Activated naive CD4-positive, alpha-beta T cell treated with anti-CD3 and anti-CD28 coated beads, Interleukin-2, amount 10 ng/mL, durations not matched to agents 7 days and 5 days (primary cell): Measurements from ENCODE around the gene NPY2R.

Experiments used
- CTCF ChIA-PET: fragments of 350-600 bp; sonication (Branson Sonifier 250); formaldehyde crosslinking; loops from one replicate; lab custom pipeline; 2021; ENCODE audit warnings: antibody characterized with exemption; lab: Charles Lee
- DNase-seq: peaks from one replicate; pipeline ENCODE4 v3.0.0-alpha.2; 2020
- H3K27ac Mint-ChIP-seq: one replicate; pipeline ENCODE4 v1.8.0; 2021; ENCODE audit warnings: mild to moderate bottlenecking, moderate library complexity, mixed read lengths
- H3K27me3 Mint-ChIP-seq: one replicate; pipeline ENCODE4 v1.8.0; 2021; ENCODE audit warnings: mild to moderate bottlenecking, mixed read lengths
- H3K36me3 Mint-ChIP-seq: one replicate; pipeline ENCODE4 v1.8.0; 2021; ENCODE audit warnings: mixed read lengths
- H3K4me1 Mint-ChIP-seq: one replicate; pipeline ENCODE4 v1.8.0; 2021; ENCODE audit warnings: mixed read lengths
- H3K4me3 Mint-ChIP-seq: one replicate; pipeline ENCODE4 v1.8.0; 2021; ENCODE audit warnings: mild to moderate bottlenecking, moderate library complexity, mixed read lengths
- H3K9me3 Mint-ChIP-seq: one replicate; pipeline ENCODE4 v1.8.0; 2021; ENCODE audit warnings: mixed read lengths

NPY2R gene

DNA sequence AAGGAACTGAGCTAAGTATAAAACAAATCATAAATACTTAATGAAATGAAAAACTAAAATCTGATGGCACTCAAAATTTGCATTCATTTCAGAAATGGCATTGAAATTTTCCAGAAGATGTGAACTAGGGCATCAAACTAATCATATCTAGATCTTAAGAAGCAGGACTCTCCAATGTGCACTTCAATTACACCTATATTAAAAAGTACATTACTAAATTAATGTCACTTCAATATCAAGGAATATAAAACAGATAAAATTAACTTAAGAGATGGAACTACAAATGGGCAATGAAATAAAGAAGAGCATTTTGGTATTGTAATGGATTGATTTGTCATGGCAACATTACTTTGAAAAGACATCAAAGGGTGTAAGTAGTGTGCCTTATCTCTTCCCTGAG lies 20.3 kb downstream of the NPY2R start:
- no peaks in the 10 kb centered on the region for H3K4me1 Mint-ChIP-seq
- DNase-seq: no peak
- H3K9me3 Mint-ChIP-seq: no peaks in the 10 kb centered on the region
- no peaks in the 10 kb centered on the region for H3K27me3 Mint-ChIP-seq
- no peak overlapping the region for H3K27ac Mint-ChIP-seq
- H3K36me3 Mint-ChIP-seq: no peaks in the 10 kb centered on the region
- no peak overlapping the region for H3K4me3 Mint-ChIP-seq
- CTCF ChIA-PET: no interaction called here

DNA sequence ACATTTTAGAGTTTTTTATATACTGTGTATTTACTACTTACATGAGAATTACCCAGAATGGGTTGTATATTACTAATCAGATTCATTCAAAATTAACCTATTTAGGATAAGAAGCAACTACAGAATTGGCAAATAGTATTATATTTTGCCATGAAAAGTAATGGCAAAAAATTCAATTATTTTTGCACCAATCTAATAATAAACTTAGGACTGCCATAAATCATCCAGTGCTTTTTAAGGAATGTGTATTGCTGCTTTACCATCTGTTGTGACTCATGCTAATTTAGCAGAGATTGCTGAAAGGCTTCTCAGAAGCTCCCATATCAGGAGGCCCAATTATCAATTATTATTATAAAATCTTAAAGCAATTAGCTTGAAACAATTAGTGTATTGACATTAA lies 24.0 kb downstream of the NPY2R start:
- Mint-ChIP-seq H3K27me3 (no peaks in the 10 kb centered on the region), H3K36me3 (no peaks in the 10 kb centered on the region), H3K4me1 (no peaks in the 10 kb centered on the region), H3K9me3 (no peaks in the 10 kb centered on the region), H3K27ac (no peak overlapping the region), H3K4me3 (no peak overlapping the region)
- DNase-seq: no peak
- CTCF ChIA-PET: no interaction called here

DNA sequence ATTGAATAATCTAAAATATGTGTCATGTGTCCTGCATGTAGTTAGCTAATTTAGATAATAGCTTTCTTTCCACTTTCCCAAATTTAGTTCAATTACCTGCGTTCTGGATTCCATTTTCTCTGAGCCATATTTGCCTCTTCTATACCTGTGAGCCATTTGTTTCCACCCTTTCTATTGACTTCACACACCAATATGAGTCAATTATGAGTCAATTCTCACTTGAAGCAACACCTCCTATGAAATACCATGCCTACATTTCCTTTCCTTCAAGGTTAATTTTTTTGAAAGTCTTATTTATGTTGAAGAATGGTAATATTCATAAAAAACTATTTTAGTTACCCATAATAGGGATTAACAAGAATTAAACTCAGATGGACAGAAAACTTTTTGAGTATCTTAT lies 25.8 kb downstream of the NPY2R start:
- H3K27me3 Mint-ChIP-seq: no peaks in the 10 kb centered on the region
- DNase-seq: no peak
- H3K4me3 Mint-ChIP-seq: no peak overlapping the region
- no peaks in the 10 kb centered on the region for H3K4me1 Mint-ChIP-seq
- no peaks in the 10 kb centered on the region for H3K36me3 Mint-ChIP-seq
- no peaks in the 10 kb centered on the region for H3K9me3 Mint-ChIP-seq
- CTCF ChIA-PET: no interaction called here
- no peak overlapping the region for H3K27ac Mint-ChIP-seq

DNA sequence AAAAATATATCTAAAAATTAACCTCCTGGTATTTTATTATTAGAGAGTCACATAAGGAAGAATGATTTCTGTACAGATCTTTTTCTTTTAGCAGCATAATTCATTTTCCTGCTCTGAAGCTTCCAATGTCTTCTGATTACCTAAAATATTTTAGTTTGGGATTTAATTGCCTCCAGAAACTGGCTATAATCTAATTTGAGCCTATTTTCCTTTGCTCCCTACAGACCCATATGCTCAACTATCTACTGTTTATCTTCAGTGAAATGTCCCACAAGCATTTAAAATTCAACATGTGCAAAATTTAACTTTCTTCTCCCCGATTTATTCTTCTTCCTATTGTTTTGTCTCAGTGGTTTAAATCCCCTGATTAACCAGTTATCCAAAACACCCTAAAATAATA lies 29.1 kb downstream of the NPY2R start:
- CTCF ChIA-PET: no interaction called here
- Mint-ChIP-seq H3K27me3 (no peaks in the 10 kb centered on the region), H3K9me3 (no peaks in the 10 kb centered on the region), H3K36me3 (no peaks in the 10 kb centered on the region), H3K27ac (no peak overlapping the region), H3K4me1 (no peaks in the 10 kb centered on the region), H3K4me3 (no peak overlapping the region)
- DNase-seq: no peak

DNA sequence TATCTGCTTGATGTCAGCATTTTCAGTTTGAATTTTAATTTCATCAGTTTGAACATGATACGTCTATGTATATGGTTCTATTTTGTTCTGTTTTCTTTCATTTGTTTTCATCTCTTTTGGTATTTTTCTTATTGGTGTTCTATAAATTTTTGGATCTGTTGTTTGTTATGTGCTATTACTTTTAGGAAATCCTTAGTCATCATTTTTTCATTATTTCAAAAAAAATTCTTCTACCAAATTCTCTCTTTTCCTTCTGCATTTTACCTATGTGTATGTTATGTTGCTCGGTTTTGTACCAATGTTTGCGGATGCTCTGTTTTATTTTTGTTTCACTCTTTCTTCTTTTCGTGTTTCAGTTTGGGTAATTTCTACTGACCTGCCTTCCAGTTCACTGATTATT lies 32.8 kb downstream of the NPY2R start:
- no peaks in the 10 kb centered on the region for H3K4me1 Mint-ChIP-seq
- CTCF ChIA-PET: no interaction called here
- H3K27ac Mint-ChIP-seq: no peak overlapping the region
- H3K9me3 Mint-ChIP-seq: no peaks in the 10 kb centered on the region
- no peak for DNase-seq
- no peaks in the 10 kb centered on the region for H3K36me3 Mint-ChIP-seq
- no peak overlapping the region for H3K4me3 Mint-ChIP-seq
- H3K27me3 Mint-ChIP-seq: no peaks in the 10 kb centered on the region

DNA sequence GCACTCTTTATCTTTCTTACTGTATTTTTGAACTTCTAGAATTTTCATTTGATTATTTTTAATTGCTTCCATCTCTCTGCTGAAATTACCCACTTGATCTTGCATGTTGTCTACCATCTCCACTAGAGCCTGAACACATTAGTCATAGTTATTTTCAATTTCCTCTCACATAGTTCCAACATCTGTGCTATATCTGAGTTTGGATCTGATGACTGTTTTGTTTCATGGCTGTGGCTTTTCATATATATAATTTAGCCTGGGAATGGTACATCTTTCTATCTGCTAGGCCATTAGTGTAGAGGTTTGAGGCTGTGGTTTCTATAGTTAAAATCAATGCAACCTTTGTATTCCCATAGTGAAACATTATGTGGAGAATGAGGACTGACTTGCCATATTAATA lies 33.2 kb downstream of the NPY2R start:
- Mint-ChIP-seq H3K36me3 (no peaks in the 10 kb centered on the region), H3K27ac (no peak overlapping the region), H3K4me1 (no peaks in the 10 kb centered on the region), H3K9me3 (no peaks in the 10 kb centered on the region), H3K4me3 (no peak overlapping the region), H3K27me3 (no peaks in the 10 kb centered on the region)
- CTCF ChIA-PET: no interaction called here
- no peak for DNase-seq

DNA sequence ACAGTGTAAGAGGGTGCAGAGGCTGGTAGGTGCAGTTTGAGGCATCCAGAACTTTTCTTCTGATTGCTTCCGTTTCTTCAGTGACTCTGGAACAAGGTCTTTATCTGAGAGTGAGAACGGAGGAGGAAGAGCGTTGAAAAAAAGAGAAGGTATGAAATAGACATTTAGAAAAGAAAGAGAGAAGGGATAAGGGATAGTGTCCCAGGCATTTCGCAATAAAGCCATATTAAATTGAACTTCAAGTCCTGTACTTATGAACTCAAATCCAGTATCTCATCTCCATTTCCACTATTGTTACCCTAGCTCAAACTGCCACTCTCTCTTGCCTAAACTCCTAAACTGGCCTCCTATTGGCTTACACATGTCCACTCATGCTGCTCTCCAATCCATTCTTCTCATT lies 36.7 kb downstream of the NPY2R start:
- CTCF ChIA-PET: no interaction called here

DNA sequence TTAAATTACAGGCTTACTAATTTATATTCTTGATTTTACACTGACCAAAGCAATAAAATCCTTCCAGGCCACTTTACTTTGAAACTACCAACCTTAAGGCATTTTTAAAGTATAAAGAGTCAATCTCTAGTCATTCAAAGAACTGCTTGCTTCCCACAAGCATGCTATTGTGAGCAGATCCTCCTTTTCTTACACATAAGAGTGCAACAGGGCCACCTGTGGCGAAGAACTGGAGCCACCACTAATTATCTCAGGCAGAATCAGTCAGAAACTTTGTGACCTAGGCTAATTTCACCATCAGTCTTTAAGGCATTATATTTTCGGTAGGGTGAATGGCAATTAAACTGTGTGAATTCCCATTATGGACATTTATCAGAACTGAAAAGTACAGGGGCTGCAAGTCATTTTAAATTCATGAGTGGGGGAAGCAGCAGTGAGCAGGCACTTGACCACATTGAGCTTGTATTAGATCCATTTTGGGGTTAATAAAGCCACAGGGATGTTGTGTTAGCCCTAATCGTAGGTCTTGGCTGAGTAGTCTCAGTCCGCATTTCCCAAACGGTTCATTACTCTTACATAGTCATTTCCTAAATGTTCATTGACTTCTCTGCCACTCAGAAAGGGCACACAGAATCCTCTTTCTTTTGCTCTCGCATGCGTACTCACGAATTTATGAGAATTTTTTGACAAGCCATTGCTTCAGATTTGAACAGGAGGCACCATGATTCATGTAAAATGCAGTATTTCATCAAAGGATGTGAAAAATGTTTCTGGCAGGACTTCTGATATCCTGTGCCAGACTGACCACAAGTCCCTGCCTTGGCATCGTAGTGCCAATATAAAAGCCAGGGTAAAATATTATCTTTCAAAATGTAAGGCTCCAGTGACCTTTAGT lies 39.8 kb downstream of the NPY2R start:
- Mint-ChIP-seq H3K27ac (no peak overlapping the region), H3K4me3 (no peak overlapping the region), H3K4me1 (no peaks in the 10 kb centered on the region), H3K27me3 (no peaks in the 10 kb centered on the region), H3K9me3 (no peaks in the 10 kb centered on the region), H3K36me3 (no peaks in the 10 kb centered on the region)
- CTCF ChIA-PET: no interaction called here
- no peak for DNase-seq

More for the DNA sequence above, 36.7 kb downstream of the NPY2R start:
- no peak overlapping the region for H3K27ac Mint-ChIP-seq
- no peaks in the 10 kb centered on the region for H3K27me3 Mint-ChIP-seq
- no peaks in the 10 kb centered on the region for H3K9me3 Mint-ChIP-seq
- DNase-seq: no peak
- H3K4me1 Mint-ChIP-seq: no peaks in the 10 kb centered on the region
- no peaks in the 10 kb centered on the region for H3K36me3 Mint-ChIP-seq
- H3K4me3 Mint-ChIP-seq: no peak overlapping the region

DNA sequence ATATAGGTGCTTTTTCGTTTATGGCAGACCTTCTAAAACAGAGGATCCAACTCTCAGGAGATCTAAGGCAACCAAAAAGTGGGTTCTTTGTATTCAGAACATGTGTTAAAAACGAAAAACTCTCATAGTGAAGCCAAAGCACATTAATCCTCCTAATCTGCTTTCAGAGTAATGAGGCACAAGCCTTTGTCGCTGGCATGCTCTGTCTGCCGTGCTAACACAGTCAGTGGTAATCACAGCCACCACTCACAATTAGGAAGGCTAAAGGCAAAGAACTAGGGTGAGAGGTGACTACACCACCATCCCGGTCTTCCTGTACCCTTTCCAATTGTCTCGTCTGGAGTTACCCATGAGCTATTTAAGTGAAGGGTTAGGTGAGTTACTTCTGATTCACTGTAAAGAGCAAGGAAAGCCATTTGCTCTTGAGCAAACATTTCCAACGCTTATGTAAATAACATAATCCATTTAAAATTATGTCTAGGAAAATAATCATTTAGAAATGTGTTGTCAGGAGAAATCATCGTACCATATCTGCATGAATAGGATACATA lies 40.7 kb downstream of the NPY2R start:
- Mint-ChIP-seq H3K4me1 (no peaks in the 10 kb centered on the region), H3K9me3 (no peaks in the 10 kb centered on the region), H3K27me3 (no peaks in the 10 kb centered on the region), H3K4me3 (no peak overlapping the region), H3K27ac (no peak overlapping the region), H3K36me3 (no peaks in the 10 kb centered on the region)
- DNase-seq: no peak
- CTCF ChIA-PET: no interaction called here

DNA sequence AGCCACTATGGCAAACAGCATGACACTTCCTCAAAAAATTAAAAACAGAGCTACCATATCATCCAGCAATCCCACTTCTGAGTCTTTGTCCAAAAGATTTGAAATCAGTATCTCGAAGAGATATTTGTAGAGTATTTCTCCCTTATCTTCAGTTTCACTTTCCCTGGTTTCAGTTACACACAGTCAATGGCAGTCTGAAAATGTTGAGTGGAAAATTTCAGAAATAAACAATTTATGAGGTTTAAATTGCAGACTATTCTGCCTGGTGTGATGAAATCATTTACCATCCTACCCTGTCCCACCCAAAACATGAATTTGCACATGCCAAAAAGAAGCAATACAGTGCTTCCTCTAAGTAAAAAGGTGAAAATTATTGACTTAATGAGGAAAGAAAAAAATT lies 43.9 kb downstream of the NPY2R start:
- no peak overlapping the region for H3K27ac Mint-ChIP-seq
- H3K27me3 Mint-ChIP-seq: no peaks in the 10 kb centered on the region
- H3K9me3 Mint-ChIP-seq: no peaks in the 10 kb centered on the region
- DNase-seq: no peak
- no peaks in the 10 kb centered on the region for H3K36me3 Mint-ChIP-seq
- no peaks in the 10 kb centered on the region for H3K4me1 Mint-ChIP-seq
- CTCF ChIA-PET: no interaction called here
- H3K4me3 Mint-ChIP-seq: no peak overlapping the region

DNA sequence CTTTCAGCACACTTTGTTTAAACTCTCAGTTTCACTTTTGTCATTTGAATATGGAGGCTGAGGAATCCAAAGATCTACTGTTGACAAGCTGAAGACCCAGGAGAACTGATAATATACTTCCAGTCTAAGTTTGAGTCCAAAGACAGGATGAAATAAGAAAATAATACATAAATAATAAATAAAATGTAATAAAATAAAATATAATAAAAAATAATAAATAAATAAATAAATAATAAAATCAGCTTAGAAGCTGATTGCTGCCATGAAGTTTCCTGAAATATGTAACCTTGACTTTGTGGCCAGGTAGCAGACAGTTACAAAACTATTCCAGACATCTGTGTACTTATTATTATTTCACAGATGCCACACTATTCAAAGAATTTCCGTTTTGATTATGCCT lies 55.0 kb downstream of the NPY2R start:
- Mint-ChIP-seq H3K36me3 (no peaks in the 10 kb centered on the region), H3K9me3 (no peaks in the 10 kb centered on the region), H3K27me3 (no peaks in the 10 kb centered on the region), H3K27ac (no peak overlapping the region), H3K4me3 (no peak overlapping the region), H3K4me1 (no peaks in the 10 kb centered on the region)
- CTCF ChIA-PET: no interaction called here
- DNase-seq: no peak

DNA sequence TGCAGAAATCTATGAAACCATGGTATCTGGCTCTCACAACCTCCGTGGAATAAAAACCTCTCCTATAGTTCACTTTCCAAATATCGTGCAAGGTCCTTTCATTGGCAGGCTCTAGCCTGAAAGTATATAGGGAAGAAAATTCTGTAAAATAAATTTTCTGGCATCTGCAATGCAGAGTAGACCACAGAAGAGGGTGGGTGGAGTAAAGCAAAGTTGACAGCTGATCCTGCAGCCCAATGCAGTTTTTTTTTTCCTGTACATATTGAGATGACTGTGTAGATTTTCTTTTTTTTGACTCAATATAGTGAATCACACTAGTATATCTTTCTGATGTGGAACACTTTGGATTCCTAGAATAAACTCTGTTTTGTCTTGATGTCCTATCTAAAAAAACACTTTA lies 56.7 kb downstream of the NPY2R start:
- Mint-ChIP-seq H3K9me3 (no peaks in the 10 kb centered on the region), H3K27me3 (no peaks in the 10 kb centered on the region), H3K36me3 (no peaks in the 10 kb centered on the region), H3K4me3 (no peak overlapping the region), H3K27ac (no peak overlapping the region), H3K4me1 (no peaks in the 10 kb centered on the region)
- CTCF ChIA-PET: no interaction called here
- no peak for DNase-seq
